T-helper 1 cell treated with Interleukin-12 subunit alpha and Interleukin-12 subunit beta and Interleukin-4 antibody, amounts not matched to agents 30 ng/mL and 1 ng/mL, for 36 hours (primary cell): ENCODE measurements around the gene FAM78A. TPM values are rescaled to one million over a fixed set of nuclear protein-coding genes. Genes with fewer than 3 reads are reported as not detected.

Source experiments
- intact Hi-C: fragments of 100-400 bp; cut with micrococcal nuclease; formaldehyde crosslinking; loops from one replicate; pipeline ENCODE4 v1.15.1; 2024
- total RNA-seq: library from RNA; stranded (reverse); gene quantifications from 2 replicates; pipeline ENCODE4 v1.2.3, GENCODE V29; 2022

FAM78A gene, protein sequence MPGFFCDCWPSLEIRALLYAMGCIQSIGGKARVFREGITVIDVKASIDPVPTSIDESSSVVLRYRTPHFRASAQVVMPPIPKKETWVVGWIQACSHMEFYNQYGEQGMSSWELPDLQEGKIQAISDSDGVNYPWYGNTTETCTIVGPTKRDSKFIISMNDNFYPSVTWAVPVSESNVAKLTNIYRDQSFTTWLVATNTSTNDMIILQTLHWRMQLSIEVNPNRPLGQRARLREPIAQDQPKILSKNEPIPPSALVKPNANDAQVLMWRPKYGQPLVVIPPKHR
- total RNA-seq = 102 and 105 TPM in 2 replicates

DNA sequence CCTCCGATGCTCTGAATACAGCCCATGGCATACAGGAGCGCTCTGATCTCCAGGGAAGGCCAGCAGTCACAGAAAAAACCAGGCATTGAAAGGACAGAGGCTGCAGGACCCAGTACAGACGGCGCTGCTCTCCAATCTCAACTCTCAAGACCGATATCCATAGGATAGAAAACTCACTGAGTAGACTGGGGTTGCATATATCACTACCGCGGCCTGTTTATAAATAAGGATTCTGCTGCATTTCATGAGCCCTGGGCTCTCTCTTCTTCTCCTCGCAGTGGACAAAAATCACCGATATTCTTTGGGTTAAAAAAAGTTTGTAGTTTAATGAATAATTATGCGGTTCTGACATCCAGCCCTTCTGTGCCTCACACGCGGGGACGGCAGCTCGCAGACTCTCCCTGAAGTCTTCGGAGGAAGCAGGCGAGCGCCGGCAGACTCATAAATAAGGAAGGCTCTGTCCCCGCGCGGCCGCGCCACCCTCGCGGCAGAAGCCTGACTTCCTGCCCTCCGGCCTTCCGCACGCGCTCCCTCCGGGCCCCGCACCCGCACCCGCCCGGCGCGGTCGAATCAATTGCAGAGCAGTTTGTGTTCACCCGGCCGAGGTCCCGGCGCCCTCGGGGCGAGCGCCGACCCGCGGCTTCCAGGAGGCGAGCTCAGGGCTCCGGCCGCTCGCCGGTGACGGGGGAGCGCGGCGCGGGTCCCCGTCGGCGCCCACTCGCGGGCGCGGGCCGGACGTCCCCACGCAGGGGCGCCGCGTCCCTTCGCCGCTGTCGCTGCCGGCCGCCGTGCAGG, at the start of gene FAM78A:
Gene FAM78A (minus strand): TSS at position 417 of the 795 bp plus-strand sequence. CDS start 331 bp downstream, at position 86.
- intact Hi-C loops = loop anchor here (5.0 to 10.0 kb wide), 4 partner anchors 226 to 969 kb away; partner anchors contain the start of genes NTNG2 and POMT1

DNA sequence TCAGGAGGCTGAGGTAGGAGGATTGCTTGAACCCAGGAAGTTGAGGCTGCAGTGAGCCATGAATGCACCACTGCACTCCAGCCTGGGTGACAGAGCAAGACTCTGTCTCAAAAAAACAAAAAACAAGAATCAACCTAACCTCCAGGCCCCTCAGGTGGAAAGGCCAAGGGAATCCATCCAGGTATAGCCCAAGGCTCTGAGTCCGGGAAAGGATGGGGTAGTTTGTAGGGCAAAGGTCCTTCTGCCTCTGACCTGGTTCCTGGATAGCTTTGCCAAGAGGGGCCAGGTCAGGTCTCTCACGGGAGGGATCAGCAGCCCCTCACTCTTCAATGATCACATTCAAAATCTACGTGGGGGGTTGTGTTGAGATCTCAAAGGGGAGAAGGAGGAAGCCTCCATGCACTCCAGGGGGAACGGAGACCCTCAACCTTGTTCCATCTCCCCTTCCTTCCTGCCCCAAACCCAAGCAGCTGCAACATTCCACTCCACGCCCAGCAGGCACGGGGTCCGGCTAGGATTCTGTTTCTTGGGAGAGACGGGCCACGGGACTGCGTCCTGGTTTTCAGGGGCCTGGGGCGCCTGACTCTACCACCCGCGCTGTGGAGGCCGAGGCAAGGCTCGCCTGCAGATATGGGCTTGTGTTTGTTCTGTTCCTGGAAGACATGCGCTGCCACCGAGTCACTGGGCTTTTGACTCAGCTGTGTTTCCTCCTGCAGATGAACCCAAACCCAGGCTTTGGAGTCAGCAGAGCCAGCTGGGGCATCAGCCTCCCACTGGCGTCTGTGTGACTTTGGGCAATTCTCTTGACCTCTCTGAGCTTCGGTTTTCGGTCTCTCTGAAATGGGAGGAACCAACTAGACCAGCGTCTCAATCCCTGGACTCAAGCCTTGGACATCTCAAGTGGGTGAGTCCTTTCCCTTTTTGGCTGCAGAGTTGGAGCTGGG, 48.7 kb upstream of the FAM78A start:
- intact Hi-C loops = no loop called here

DNA sequence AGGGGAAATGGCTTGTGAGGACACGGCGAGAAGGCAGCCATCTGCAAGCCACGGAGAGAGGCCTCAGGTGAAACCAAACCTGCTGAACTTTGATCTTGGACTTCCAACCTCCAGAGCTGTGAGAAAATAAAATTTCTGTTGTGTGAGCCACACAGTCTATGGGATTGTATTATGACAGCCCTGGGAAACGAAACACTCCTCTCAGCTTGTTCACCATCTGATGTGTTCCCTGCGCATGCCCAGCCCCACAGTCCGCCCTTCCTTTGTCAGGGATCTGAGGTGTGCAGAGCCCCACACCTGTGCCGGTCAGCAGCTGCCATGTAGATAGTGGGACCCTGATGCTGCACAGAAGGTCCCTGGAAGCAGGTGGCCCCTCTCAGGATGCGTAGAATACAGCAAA, 47.3 kb upstream of the FAM78A start:
- intact Hi-C loops = no loop called here

DNA sequence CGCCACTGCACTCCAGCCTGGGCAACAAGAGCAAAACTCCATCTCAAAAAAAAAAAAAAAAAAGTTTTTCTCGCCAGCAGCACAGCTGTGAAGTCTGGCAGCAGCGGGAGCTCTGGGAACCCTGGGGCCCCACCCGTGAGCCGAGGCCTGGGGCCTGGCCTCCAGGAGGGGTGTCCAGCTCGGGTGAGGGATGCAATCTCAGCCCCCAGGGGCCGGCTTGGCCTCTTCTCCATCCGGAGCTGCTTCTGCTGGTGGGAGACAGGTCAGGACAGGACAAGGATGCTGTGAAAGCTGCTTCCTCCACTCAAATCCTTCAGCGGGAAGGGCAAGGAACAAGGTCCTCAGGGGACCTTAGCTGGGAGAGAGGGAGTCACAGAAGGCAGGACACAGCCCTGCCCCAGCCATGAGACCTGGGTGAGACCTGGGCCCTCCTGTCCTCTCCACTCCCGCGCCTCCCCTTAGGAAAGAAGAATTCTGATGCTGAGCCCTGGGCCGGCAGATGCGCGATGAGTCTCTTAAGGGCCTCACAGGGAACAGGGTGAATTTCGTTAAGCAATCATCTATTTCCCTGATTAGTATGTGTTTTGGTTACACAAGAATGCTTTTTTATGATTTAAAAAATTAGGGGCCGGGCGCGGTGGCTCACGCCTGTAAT, 43.8 kb upstream of the FAM78A start:
- intact Hi-C loops = no loop called here

DNA sequence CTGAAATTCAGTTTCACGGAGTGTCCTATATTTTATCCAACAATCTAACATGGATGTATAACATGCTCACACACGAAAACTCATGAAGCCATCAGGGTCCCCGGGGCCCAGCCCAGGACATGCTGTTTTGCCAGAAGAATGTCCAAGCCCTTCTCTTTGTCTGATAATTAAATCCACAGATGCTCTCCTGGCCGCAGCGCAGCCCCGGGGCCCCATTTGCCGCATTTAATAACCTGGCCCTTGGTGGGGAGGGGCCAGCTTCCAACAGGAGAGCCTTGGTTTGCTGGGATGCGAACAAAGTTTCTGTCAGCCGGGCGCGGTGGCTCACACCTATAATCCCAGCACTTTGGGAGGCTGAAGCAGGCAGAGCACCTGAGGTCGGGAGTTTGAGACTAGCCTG, 43.2 kb upstream of the FAM78A start:
- intact Hi-C loops = no loop called here

DNA sequence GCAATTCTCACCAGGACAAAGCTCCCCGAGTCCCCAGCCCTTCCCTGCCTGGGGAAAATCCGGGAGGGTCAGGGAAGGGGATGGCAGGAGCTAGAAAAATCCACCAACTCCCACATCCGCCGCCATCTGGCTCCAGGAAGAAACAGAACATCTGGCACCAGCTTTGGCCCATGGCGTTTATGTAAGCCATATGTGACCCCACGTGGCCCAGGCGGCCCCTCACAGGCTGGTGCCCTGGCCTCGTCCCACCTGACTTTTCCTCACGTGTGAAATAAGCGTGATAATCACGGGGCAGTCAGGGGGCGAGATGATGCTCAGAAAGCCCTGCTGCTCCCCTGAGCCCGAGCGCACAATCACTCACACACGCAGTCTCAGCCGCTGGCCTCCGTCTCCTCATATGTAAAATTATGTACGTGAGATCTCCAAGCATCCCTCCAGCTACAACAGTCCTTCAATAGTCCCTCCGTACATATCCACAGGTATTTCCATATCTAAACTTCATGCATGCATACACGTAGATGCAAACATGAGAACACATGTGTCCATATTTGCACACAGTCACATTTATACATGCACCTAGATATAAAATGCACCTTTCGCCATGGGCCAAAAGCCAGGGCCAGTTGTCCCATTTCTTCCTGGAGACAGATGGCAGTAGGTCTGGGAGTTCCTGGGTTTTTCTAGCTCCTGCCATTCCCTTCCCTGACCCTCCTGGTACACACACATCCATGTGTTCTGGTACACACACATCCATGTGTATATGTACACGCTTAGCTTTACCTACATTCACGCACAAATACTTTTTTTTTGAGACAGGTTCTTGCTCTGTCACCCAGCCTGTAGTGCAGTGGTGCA, 42.1 kb upstream of the FAM78A start:
- intact Hi-C loops = no loop called here

DNA sequence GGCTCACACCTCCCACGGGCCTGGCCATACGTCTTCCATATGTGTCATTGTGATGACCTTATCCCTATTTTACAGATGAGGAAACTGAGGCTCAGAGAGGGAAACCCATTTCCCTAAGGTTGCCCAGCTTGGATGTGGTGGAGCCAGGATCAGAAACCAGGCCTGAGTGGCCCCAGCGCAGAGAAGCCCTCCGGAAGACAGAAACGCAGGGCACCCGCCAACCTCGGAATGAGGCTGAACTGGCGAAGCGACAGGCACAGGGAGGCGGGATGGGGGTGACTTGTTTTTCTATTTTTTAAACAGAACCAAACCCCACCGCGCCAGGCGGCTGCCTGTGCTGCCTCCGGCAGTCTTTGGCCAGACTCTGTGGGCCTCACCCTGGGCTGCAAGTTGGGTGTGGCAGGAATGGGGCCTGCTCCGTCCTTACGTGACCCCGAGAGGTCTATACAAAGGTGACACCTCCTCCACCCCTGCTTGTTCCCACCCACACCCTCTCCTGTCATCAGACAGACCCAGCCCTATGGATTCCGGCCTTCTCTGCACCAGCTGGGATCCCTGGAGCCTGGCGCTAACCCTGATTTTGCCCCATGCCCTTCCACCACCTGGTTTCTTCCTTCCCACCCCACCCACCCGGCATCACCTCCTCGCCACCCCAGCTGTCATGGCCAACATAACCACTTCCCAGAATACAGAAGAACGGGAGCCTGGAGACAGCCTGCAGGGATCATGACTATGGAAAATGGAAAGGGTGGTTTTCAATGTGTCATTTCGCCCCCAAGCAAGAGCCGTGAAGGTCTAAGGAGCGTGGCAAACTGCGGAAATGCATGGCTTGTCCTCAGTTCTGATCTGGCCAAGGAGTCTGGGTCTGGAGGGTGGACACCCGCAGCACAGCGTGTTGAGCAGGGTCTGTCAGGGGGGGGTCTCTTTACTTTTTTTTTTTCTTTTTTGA, 36.8 kb upstream of the FAM78A start:
- intact Hi-C loops = no loop called here

DNA sequence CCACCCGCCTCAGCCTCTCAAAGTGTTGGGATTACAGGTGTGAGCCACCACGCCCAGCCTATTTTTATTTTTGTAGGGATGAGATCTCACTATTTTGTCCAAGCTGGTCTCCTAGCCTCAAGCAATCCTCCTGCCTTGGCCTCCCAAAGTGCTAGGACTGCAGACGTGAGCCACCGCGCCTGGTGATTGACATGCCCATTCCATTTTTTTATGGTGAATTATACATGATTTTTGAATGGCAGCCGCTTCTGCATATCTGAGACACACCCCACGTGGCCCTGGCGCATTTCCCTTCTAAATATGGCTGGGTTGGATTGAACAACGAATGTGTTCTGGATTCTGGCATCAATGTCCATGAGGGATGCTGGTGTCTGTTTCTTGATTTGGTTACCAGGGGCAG, 35.9 kb upstream of the FAM78A start:
- intact Hi-C loops = no loop called here

DNA sequence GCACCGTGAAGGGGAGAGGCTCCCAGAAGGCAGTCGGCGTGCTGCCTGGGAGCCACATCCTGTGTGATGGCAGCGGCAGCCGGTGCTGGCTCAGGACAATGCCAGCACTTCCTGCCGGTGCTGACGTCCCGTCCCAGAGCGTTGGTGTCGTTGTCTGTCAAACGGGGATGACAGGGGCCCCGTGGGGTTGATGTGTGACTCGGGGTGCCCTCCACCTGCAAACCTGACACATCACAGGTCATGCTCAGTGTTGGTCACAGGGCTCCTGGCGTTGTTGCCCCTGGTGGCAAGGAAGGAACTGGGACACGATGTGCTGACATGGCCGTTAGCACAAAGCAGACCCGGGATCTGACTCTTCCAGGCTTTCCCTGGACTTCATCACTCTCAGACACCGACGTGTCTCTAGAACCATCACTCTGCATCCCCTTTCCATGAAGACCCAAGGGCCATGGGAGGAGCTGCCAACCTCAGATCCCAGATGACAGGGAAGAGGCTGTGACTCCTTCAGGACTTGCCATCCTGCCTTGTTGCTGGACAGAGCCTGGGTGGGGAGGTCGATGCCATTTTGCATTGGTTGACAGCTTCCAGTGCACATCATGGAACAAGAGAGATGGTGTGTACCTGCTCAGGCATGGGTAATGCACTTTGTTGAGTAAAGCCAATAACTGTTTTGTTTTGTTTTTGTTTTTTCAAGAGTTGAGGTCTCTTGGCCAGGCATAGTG, 34.7 kb upstream of the FAM78A start:
- intact Hi-C loops = no loop called here

DNA sequence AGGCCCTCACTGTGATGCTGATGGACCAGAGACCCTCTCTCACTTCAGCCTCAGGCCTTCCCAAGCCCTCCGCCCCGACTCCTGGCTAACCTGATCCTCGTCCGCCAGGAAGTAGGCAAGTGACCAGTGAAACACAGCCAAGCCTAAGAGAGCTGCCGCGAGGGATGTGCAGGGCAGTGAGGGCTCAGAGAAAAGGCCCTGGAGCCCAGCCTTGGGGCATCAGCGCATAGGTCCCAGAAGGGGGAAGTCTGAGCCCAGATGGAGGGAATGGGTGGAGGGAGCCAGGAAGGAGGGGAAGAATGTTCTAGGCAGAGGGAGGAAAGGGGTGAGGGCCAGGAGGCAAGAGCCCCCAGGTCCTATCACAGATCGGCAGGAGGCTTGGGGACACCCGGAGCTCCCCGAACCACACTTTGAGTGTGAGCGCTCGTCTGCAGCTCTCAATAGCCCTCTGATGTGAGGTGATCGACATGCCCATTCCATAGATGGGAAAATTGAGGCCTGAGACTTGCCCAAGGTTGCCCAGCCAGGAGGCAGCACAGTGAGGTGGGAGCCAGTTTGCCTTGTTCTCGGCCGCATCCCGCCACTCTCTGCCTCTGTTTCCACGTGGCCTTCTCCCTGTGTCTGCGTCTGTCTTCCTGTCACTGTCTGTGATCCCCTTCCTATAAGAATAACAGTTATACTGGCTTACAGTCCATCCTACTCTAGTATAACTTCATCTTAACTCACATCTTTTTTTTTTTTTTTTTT, 33.4 kb upstream of the FAM78A start:
- intact Hi-C loops = no loop called here

DNA sequence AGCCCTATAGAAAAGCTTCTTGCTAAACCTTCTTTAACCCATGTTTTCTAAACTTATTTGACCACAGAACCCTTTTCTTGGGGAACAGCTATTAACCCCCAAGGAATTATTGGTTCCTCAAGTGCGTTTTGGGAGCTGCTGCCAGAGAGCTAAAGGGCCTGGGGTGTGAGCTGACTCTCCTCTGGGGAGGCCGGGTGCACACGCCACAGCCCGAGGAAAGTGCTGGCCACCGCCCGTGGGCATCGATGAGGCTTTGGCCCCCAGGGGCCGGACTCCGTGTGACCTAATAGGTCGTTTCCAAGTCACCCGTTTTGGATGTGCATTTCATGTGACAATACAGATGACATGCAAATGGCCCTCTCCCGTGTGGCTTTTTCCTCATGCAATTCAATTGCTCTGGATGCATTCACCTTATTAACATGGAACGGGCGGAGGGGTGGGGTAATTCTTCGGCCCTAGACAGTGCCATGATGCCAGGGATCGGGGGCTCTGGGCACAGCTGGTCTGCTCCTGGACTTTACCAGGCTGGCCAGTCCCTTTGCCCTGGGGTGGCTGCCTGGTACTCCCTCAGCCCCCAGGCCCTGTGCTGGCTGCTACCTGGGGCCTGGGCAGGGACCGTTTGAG, 32.7 kb upstream of the FAM78A start:
- intact Hi-C loops = no loop called here

DNA sequence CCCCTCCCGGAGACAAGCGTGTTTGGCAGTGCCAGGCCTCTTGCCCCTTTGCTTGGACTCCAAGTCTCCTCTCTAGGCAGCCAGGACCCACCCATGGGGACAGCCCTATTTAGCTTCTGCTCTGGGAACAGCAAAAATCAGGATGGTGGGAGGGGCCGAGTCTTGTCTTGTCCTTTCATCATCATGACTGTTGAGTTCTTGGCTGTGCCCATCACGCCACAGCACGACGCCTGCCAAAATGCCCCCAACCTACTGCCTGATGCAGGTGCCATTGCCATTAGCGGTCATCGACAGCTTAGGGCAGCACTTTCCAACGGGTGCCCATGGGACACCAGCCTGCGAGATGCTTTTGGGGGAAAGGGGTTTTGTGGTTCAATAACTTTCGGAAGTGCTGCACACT, 32.1 kb upstream of the FAM78A start:
- intact Hi-C loops = no loop called here

DNA sequence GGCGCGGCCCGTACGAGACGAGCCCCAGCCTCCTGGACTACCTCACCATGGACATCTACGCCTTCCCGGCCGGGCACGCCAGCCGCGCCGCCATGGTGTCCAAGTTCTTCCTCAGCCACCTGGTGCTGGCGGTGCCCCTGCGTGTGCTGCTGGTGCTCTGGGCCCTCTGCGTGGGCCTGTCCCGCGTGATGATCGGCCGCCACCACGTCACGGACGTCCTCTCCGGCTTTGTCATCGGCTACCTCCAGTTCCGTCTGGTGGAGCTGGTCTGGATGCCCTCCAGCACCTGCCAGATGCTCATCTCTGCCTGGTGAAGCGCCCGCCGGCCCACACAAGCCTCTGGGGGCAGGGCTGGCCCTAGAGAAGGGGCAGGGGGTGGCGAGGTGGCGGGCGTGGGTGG, 31.7 kb upstream of the FAM78A start:
- intact Hi-C loops = no loop called here

DNA sequence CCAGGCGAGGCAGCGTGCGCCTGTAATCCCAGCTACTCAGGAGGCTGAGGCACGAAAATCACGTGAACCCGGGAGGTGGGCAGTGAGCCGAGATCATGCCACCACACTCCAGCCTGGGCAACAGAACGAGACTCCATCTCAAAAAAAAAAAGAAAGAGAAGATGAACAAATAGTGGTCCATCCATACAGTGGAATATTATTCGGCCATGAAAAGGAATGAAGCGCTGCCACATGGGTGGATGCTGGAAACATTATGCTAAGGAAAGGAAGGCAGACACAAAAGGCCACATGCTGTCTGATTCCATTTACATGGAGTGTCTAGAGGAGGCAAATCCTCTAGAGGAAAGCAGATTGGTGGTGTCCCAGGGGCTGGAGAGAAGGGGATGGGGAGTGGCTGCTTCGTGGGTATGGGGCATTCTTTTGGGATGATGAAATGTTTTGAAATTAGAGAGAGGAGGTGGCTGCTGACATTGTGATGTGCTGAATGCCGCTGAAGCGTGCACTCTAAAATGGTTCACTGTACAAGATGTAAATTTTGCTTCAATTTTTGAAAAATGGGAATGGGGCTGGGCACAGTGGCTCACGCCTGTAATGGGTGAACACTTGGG, 30.2 kb upstream of the FAM78A start:
- intact Hi-C loops = no loop called here

DNA sequence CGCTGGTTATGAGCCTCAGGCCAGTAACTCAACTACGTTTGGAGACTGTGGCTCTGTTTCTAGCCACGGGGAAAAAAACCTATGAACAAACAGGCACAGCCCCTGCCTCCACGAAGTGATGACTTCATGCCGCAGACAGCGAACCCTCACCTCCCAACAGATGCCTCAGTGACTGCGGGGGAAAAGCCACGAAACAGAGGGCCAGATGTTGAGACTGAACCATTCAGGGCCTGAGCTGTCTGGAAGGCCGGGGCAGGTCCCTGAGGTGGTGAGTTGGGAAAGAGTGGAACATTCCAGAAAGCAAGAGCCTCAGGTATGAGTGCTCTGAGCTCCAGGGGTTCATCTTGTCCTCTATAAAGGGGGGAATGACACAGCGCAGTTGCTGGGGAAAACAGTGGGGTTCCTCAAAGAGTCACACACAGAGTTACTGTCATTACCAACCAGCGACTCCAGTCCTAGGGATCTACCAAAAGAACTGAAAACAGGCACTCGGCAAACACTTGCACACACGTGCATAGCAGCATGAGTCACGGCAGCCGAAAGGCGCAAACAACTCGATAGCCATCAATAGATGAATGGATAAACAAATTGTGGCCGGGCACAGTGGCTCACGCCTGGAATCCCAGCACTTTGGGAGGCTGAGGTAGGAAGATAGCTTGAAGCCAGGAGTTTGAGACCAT, 28.5 kb upstream of the FAM78A start:
- intact Hi-C loops = no loop called here
